ENCODE data around the gene FAM131A. TPM values are rescaled to one million over a fixed set of nuclear protein-coding genes. Genes with fewer than 3 reads are reported as not detected.

FAM131A gene
- total and polyA plus RNA-seq, 2 donors (not counting 1 experiment from before 2014, with no cell fraction given), result 11.7 to 13.4 TPM

- Histone ChIP-seq H3K4me1 (ENCODE audit: control insufficient read depth in 2 of 2, insufficient read depth in 2 of 2, low read length in 2 of 2) (no peaks in the 10 kb centered on the region), H3K9me3 (ENCODE audit: control extremely low read depth in 1 of 3, control insufficient read depth in 2 of 3, insufficient read depth in 1 of 3, low read length in 2 of 3) (no peaks in the 10 kb centered on the region), H4K20me1 (ENCODE audit: control insufficient read depth, insufficient read depth, low read length, poor library complexity, severe bottlenecking) (no peaks in the 10 kb centered on the region), H3K4me3 (ENCODE audit: control extremely low read depth in 1 of 5, extremely low read depth in 1 of 5, insufficient read depth in 1 of 5, low read depth in 2 of 5, low read length in 4 of 5) (no peak overlapping the region), H3K9ac (ENCODE audit: low read length) (no peak overlapping the region), H2AFZ (ENCODE audit: insufficient read depth, low read depth, low read length, poor library complexity, severe bottlenecking) (no peak overlapping the region), H3K27ac (ENCODE audit: low read length in 2 of 2) (no peak overlapping the region), H3K79me2 (ENCODE audit: control insufficient read depth, insufficient read depth, low read length) (no peaks in the 10 kb centered on the region), H3K4me2 (replicated peaks; ENCODE audit: low read depth, low read length, poor library complexity, severe bottlenecking) (no peak overlapping the region), H3K27me3 (replicated peaks in 1 of 4; ENCODE audit: control extremely low read depth in 1 of 4, control insufficient read depth in 3 of 4, insufficient read depth in 4 of 4, low read length in 3 of 4) (peaks cover 0 to 14% (median 0%) of the 10 kb centered on the region in 4 experiments), H3K36me3 (replicated peaks in 1 of 2; ENCODE audit: control extremely low read depth in 1 of 2, control insufficient read depth in 1 of 2, extremely low read depth in 1 of 2, insufficient read depth in 2 of 2, low read length in 1 of 2) (peaks cover 0 to 17% of the 10 kb centered on the region in 2 experiments)
- H3K9me3 Mint-ChIP-seq (ENCODE audit: insufficient read depth), result no peaks in the 10 kb centered on the region
- no peak overlapping the region for H3K27ac Mint-ChIP-seq
- WGBS (ENCODE audit: insufficient coverage), result 76% methylated on average over 8 of the region's 8 CpGs
- H3K4me3 Mint-ChIP-seq, result no peak overlapping the region
- CTCF ChIA-PET, result interaction anchor here (0.5 to 7.4 kb wide), 12 partner anchors 9 to 412 kb away, joined by 3 to 107 read pairs (median 6); partner anchors contain the start of gene EPHB3
- DNase-seq (no peak), ATAC-seq (ENCODE audit: low read depth) (no peak)
- H3K4me1 Mint-ChIP-seq, result peaks cover 2% of the 10 kb centered on the region
- H3K27me3 Mint-ChIP-seq, result peaks cover 22% of the 10 kb centered on the region
- POLR2A ChIA-PET, result no interaction called here
- TF ChIP-seq CTCF (IDR thresholded peaks at IDR 0.05) (no peak), EZH2 (IDR thresholded peaks at IDR 0.05; ENCODE audit: borderline replicate concordance, insufficient read depth, low read depth, low read length, poor library complexity, severe bottlenecking) (no peak)
- intact Hi-C loops (cut with micrococcal nuclease), result no loop called here
Observed at GRCh38 chr3:184372296-184372821, 35.0 kb downstream of the FAM131A start.

GRCh38 chr3:184372911-184373310 is 35.5 kb downstream of the FAM131A start:
- no peak overlapping the region for H2AFZ ChIP-seq (ENCODE audit: insufficient read depth, low read depth, low read length, poor library complexity, severe bottlenecking)
- no peaks in the 10 kb centered on the region for H3K9me3 Mint-ChIP-seq (ENCODE audit: insufficient read depth)
- H3K27me3 ChIP-seq (replicated peaks in 1 of 4; ENCODE audit: control extremely low read depth in 1 of 4, control insufficient read depth in 3 of 4, insufficient read depth in 4 of 4, low read length in 3 of 4), result peaks cover 0 to 20% (median 2%) of the 10 kb centered on the region in 4 experiments
- peaks cover 0 to 17% of the 10 kb centered on the region in 2 experiments for H3K36me3 ChIP-seq (replicated peaks in 1 of 2; ENCODE audit: control extremely low read depth in 1 of 2, control insufficient read depth in 1 of 2, extremely low read depth in 1 of 2, insufficient read depth in 2 of 2, low read length in 1 of 2)
- WGBS (ENCODE audit: insufficient coverage), result 88% methylated on average over 5 of the region's 5 CpGs
- H4K20me1 ChIP-seq (ENCODE audit: control insufficient read depth, insufficient read depth, low read length, poor library complexity, severe bottlenecking), result no peaks in the 10 kb centered on the region
- H3K27ac Mint-ChIP-seq, result no peak overlapping the region
- H3K4me1 ChIP-seq (ENCODE audit: control insufficient read depth in 2 of 2, insufficient read depth in 2 of 2, low read length in 2 of 2), result no peaks in the 10 kb centered on the region
- DNase-seq (no peak), ATAC-seq (ENCODE audit: low read depth) (no peak)
- H3K4me1 Mint-ChIP-seq, result peaks cover 2% of the 10 kb centered on the region
- ChIA-PET CTCF (interaction anchor here (1.1 to 7.4 kb wide), 5 partner anchors 19 to 172 kb away, joined by 3 to 107 read pairs (median 10); no protein-coding TSS in a partner anchor), POLR2A (no interaction called here)
- TF ChIP-seq EZH2 (IDR thresholded peaks at IDR 0.05; ENCODE audit: borderline replicate concordance, insufficient read depth, low read depth, low read length, poor library complexity, severe bottlenecking), result no peak
- TF ChIP-seq CTCF (IDR thresholded peaks at IDR 0.05), result no peak
- no peak overlapping the region for H3K9ac ChIP-seq (ENCODE audit: low read length)
- H3K4me3 Mint-ChIP-seq, result no peak overlapping the region
- H3K4me3 ChIP-seq (ENCODE audit: control extremely low read depth in 1 of 5, extremely low read depth in 1 of 5, insufficient read depth in 1 of 5, low read depth in 2 of 5, low read length in 4 of 5), result no peak overlapping the region
- H3K79me2 ChIP-seq (ENCODE audit: control insufficient read depth, insufficient read depth, low read length), result no peaks in the 10 kb centered on the region
- intact Hi-C loops (cut with micrococcal nuclease), result no loop called here
- no peak overlapping the region for H3K4me2 ChIP-seq (replicated peaks; ENCODE audit: low read depth, low read length, poor library complexity, severe bottlenecking)
- peaks cover 27% of the 10 kb centered on the region for H3K27me3 Mint-ChIP-seq
- no peak overlapping the region for H3K27ac ChIP-seq (ENCODE audit: low read length in 2 of 2)
- no peaks in the 10 kb centered on the region for H3K9me3 ChIP-seq (ENCODE audit: control extremely low read depth in 1 of 3, control insufficient read depth in 2 of 3, insufficient read depth in 1 of 3, low read length in 2 of 3)
